ENCODE data around the gene IRF1. TPM values are rescaled to one million over a fixed set of nuclear protein-coding genes. Genes with fewer than 3 reads are reported as not detected.

The IRF1 gene
- total RNA-seq (2012; rRNA removed) = 6.9 and 11.1 TPM in 2 replicates
- polyA plus RNA-seq (2012; rRNA removed) = 16.5 and 18.9 TPM in 2 replicates
- 13.2 and 15.9 TPM in 2 replicates for polyA plus RNA-seq (2012; cell fraction: cytosol; rRNA removed)
- polyA plus RNA-seq (2012; cell fraction: nucleus; rRNA removed; ENCODE audit: low replicate concordance) = 25.7 and 30.6 TPM in 2 replicates
- Bru-seq, nascent RNA = percentile 75 among the genes with signal in this experiment
- percentile 63 among the genes with signal in this experiment for BruChase-seq, experiment 1, labeled RNA remaining after a 6-hour chase
- percentile 60 among the genes with signal in this experiment for BruChase-seq, experiment 2, labeled RNA remaining after a 2-hour chase
- long read RNA-seq, transcript IRF1-201 (10 exons, 3,579 nt) = major isoform, 18 of 27 reads
- long read RNA-seq, partial matches to known transcripts = 4 of 27 reads
- long read RNA-seq, other reads (novel, unspliced or antisense) = 5 of 27 reads

DNA sequence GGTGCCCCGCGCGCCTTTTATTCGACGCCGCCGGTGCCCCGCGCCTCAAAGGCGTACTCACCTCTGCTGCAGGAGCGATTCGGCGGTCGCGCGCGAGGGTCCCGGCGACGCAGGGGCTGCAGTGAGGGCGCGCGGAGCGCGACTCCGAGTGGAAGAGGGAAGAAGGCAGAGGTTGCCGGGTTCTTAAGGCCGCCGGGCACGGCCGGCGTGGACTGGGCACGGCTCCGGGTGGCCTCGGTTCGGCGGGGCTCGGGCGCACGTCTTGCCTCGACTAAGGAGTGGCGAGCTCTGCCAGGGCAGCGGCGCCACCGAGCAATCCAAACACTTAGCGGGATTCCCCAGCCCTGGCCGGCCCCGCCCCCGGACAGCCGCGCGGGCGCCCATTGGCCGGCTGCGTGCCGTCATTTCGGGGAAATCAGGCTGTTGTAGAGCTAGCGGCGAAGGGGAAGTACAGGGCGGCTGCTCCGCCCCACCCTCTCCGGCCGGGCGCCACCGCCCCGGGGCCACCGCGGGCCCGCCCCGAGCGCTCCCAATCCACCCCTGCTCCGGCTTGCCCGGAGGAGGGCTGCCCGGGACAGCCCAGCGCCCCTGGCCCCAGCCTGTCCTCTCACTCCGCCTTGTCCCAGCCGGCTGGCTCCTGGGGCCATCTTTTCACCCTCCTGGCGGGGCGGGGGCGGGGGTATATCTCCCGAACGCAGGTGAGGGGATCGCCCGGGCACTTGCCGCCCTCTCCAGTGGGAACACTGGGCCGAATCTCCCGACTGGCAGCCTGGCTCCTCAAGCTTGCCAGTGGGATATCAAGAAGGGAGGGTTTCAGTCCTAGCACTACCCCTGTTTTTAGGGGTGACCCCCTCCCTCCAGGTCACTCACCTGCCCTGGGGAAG lies at the start of gene IRF1:
Gene IRF1, minus strand, starts transcription at position 290 of the 884 bp plus-strand sequence. CDS start 1,295 bp downstream, outside the sequence.
- ChIA-PET CTCF (interaction anchor here (0.6 to 2.0 kb wide), 9 partner anchors 10 to 310 kb away, joined by 3 to 9 read pairs (median 4); no protein-coding TSS in a partner anchor), POLR2A (ENCODE audit: unreplicated experiment) (interaction anchor here (0.5 to 1.5 kb wide), 8 partner anchors 11 to 104 kb away, joined by 3 to 5 read pairs (median 3); no protein-coding TSS in a partner anchor)
- peak within 1 kb of the TSS; percentile 92 for H2AFZ ChIP-seq (replicated peaks; ENCODE audit: low read length, poor library complexity)
- peaks cover 38% of the 10 kb centered on the region for H3K9me1 ChIP-seq (ENCODE audit: insufficient read depth, low read length)
- H3K36me3 ChIP-seq (ENCODE audit: control insufficient read depth, insufficient read depth, low read length) = peaks cover 30% of the 10 kb centered on the region
- peak within 1 kb of the TSS; percentile 75 for H3K9ac ChIP-seq (ENCODE audit: low read depth, low read length)
- H3K18ac ChIP-seq (ENCODE audit: low read depth, low read length) = peak within 1 kb of the TSS; percentile 68
- H4K5ac ChIP-seq (ENCODE audit: low read depth, low read length) = peak within 1 kb of the TSS; percentile 70
- BruUV-seq (replicated peaks) = no TSS peak
- peak within 1 kb of the TSS; percentile 98 for H3K4ac ChIP-seq (ENCODE audit: low read depth, low read length)
- peak within 1 kb of the TSS; percentile 85 to 93 for H4K8ac ChIP-seq (ENCODE audit: low read depth in 2 of 2, low read length in 2 of 2)
- peak within 1 kb of the TSS; percentile 86 for H2BK20ac ChIP-seq (ENCODE audit: low read depth, low read length)
- dilution Hi-C loops (cut with HindIII; ENCODE audit: low sequenced_read_pairs, unreplicated experiment) = no loop called here
- peaks cover 40% of the 10 kb centered on the region for H4K20me1 ChIP-seq (ENCODE audit: insufficient read depth, low read length)
- H3K23ac ChIP-seq (ENCODE audit: low read depth, low read length) = peak within 1 kb of the TSS; percentile 95; the same call in 1 of the 2 replicates
- peak within 1 kb of the TSS; percentile 91 for H3K4me3 ChIP-seq (ENCODE audit: insufficient read depth, low read depth, low read length)
- H3K14ac ChIP-seq (replicated peaks; ENCODE audit: low read depth, low read length) = peak within 1 kb of the TSS; percentile 94
- H3K4me1 ChIP-seq (ENCODE audit: control insufficient read depth, insufficient read depth, low read length) = peaks cover 28% of the 10 kb centered on the region
- in situ Hi-C loops (cut with MboI; ENCODE audit: low sequenced_read_pairs) = loop anchor here (25.0 kb wide), 1 partner anchor 403 kb away; no protein-coding TSS in a partner anchor
- peaks cover 34 to 55% of the 10 kb centered on the region in 2 experiments for H3K79me1 ChIP-seq (ENCODE audit: low read depth in 1 of 2, low read length in 2 of 2)
- H3K4me2 ChIP-seq (ENCODE audit: low read depth, low read length) = peak within 1 kb of the TSS; percentile 82
- H2BK15ac ChIP-seq (ENCODE audit: low read depth, low read length) = peak within 1 kb of the TSS; percentile 88; the same call in 1 of the 3 replicates
- H3K27ac ChIP-seq (ENCODE audit: insufficient read depth, low read length) = peak within 1 kb of the TSS; percentile 85
- DNase-seq (peak; percentile 94), ATAC-seq (ENCODE audit: low read depth) (peak; percentile 89)
- peak within 1 kb of the TSS; percentile 94 for H2BK120ac ChIP-seq (ENCODE audit: low read depth, low read length)
- H3K9me3 ChIP-seq (ENCODE audit: control insufficient read depth, insufficient read depth, low read length) = no peaks in the 10 kb centered on the region
- peak within 1 kb of the TSS; percentile 71; the same call in 1 of the 2 replicates for H3K56ac ChIP-seq (ENCODE audit: extremely low read depth, insufficient read depth, low read length)
- 0% methylated on average over 40 of the region's 87 CpGs; no CpG with 5 or more reads in 1 of the 2 experiments for WGBS, 2 experiments (ENCODE audit: extremely low coverage in 2 of 2, insufficient read length in 1 of 2)
- H3K27me3 ChIP-seq (ENCODE audit: control insufficient read depth, insufficient read depth, low read length) = no peaks in the 10 kb centered on the region
- H2BK5ac ChIP-seq (ENCODE audit: low read depth, low read length, poor library complexity, severe bottlenecking) = peak within 1 kb of the TSS; percentile 88
- peak within 1 kb of the TSS; percentile 95 for H4K91ac ChIP-seq (ENCODE audit: insufficient read depth, low read depth, low read length)
- peak within 1 kb of the TSS; percentile 96 for H2AK9ac ChIP-seq (replicated peaks; ENCODE audit: low read depth, low read length, poor library complexity)
- intact Hi-C loops (cut with micrococcal nuclease) = loop anchor here (1.0 to 10.0 kb wide), 2 partner anchors 71 to 426 kb away; partner anchors contain the start of gene IL3
- TF ChIP-seq MAZ (IDR thresholded peaks at IDR 0.05; ENCODE audit: borderline replicate concordance, low read depth, low read length) = peak; percentile 83; the same call in 1 of the 2 replicates
- no peak for TF ChIP-seq RFX5 (IDR thresholded peaks at IDR 0.05; ENCODE audit: low read depth, low read length)
- TF ChIP-seq CHD1 (IDR thresholded peaks at IDR 0.05; ENCODE audit: low read depth, low read length) = 0 out of 2 replicates have a peak, but pooled peaks have one; percentile 90
- TF ChIP-seq POLR2A (IDR thresholded peaks at IDR 0.05; ENCODE audit: low read depth, low read length) = peak; percentile 99
- peak within 1 kb of the TSS; percentile 95 for H2AK5ac ChIP-seq (ENCODE audit: low read depth, low read length)
